ENCODE data around the gene TMC1. TPM values are rescaled to one million over a fixed set of nuclear protein-coding genes. Genes with fewer than 3 reads are reported as not detected.

Gene TMC1
- total RNA-seq, 1 experiment from 2014 or later = 0.36 TPM

- Histone ChIP-seq H3K4me3 (ENCODE audit: low read depth in 2 of 2, low read length in 2 of 2) (no peak overlapping the region), H3K27me3 (ENCODE audit: control insufficient read depth, insufficient read depth, low read length) (no peaks in the 10 kb centered on the region), H3K27ac (ENCODE audit: low read length) (no peak overlapping the region), H3K36me3 (ENCODE audit: control insufficient read depth, insufficient read depth, low read length) (no peaks in the 10 kb centered on the region; the same call in 1 of the 2 replicates), H3K4me1 (ENCODE audit: control insufficient read depth, insufficient read depth, low read length) (no peaks in the 10 kb centered on the region), H3K9me3 (ENCODE audit: control insufficient read depth, insufficient read depth, low read depth, low read length) (no peaks in the 10 kb centered on the region)
- intact Hi-C loops (cut with micrococcal nuclease; ENCODE audit: unreplicated experiment) (no loop called here), in situ Hi-C loops (cut with HindIII; ENCODE audit: low pct_unique_long_range_greater_than_20kb, low sequenced_read_pairs) (no loop called here)
- ChIA-PET CTCF (no interaction called here), POLR2A (no interaction called here)
- BruUV-seq (replicated peaks) = no TSS peak
- no peak for ATAC-seq
- DNase-seq (ENCODE audit: low read depth, low spot score) = no peak
- no peak for TF ChIP-seq REST (IDR thresholded peaks at IDR 0.05; ENCODE audit: insufficient read depth in 1 of 2, low read depth in 2 of 2, low read length in 1 of 2)
- TF ChIP-seq SIN3A (IDR thresholded peaks at IDR 0.05; ENCODE audit: borderline replicate concordance, insufficient read depth, low read depth, low read length) = no peak
Measured at GRCh38 chr9:72635197-72635596, 113.8 kb downstream of the TMC1 start.

GRCh38 chr9:72636621-72637020 lies 115.2 kb downstream of the TMC1 start:
- H3K27me3 ChIP-seq (ENCODE audit: control insufficient read depth, insufficient read depth, low read length) = no peaks in the 10 kb centered on the region
- intact Hi-C loops (cut with micrococcal nuclease; ENCODE audit: unreplicated experiment) = no loop called here
- ATAC-seq (no peak), DNase-seq (ENCODE audit: low read depth, low spot score) (no peak)
- no peaks in the 10 kb centered on the region for H3K4me1 ChIP-seq (ENCODE audit: control insufficient read depth, insufficient read depth, low read length)
- BruUV-seq (replicated peaks) = no TSS peak
- ChIA-PET POLR2A (no interaction called here), CTCF (no interaction called here)
- H3K4me3 ChIP-seq (ENCODE audit: low read depth in 2 of 2, low read length in 2 of 2) = no peak overlapping the region
- no peak overlapping the region for H3K27ac ChIP-seq (ENCODE audit: low read length)
- H3K36me3 ChIP-seq (ENCODE audit: control insufficient read depth, insufficient read depth, low read length) = no peaks in the 10 kb centered on the region; the same call in 1 of the 2 replicates
- H3K9me3 ChIP-seq (ENCODE audit: control insufficient read depth, insufficient read depth, low read depth, low read length) = no peaks in the 10 kb centered on the region
- TF ChIP-seq REST (IDR thresholded peaks at IDR 0.05; ENCODE audit: insufficient read depth in 1 of 2, low read depth in 2 of 2, low read length in 1 of 2) (no peak), POLR2AphosphoS5 (IDR thresholded peaks at IDR 0.05; ENCODE audit: low read depth, low read length) (no peak), TCF7L2 (IDR thresholded peaks at IDR 0.05; ENCODE audit: low read depth, low read length) (no peak)
- in situ Hi-C loops (cut with HindIII; ENCODE audit: low pct_unique_long_range_greater_than_20kb, low sequenced_read_pairs) = no loop called here

GRCh38 chr9:72643651-72644050 lies 122.2 kb downstream of the TMC1 start:
- H3K4me1 ChIP-seq (ENCODE audit: control insufficient read depth, insufficient read depth, low read length) = no peaks in the 10 kb centered on the region
- DNase-seq (ENCODE audit: low read depth, low spot score) (no peak), ATAC-seq (no peak)
- no peak overlapping the region for H3K4me3 ChIP-seq (ENCODE audit: low read depth in 2 of 2, low read length in 2 of 2)
- CTCF ChIA-PET = no interaction called here
- no peaks in the 10 kb centered on the region; the same call in 1 of the 2 replicates for H3K36me3 ChIP-seq (ENCODE audit: control insufficient read depth, insufficient read depth, low read length)
- in situ Hi-C loops (cut with HindIII; ENCODE audit: low pct_unique_long_range_greater_than_20kb, low sequenced_read_pairs) = no loop called here
- TF ChIP-seq TCF7L2 (IDR thresholded peaks at IDR 0.05; ENCODE audit: low read depth, low read length) (no peak), SIN3A (IDR thresholded peaks at IDR 0.05; ENCODE audit: borderline replicate concordance, insufficient read depth, low read depth, low read length) (no peak), CTCF (IDR thresholded peaks at IDR 0.05) (no peak), REST (IDR thresholded peaks at IDR 0.05; ENCODE audit: insufficient read depth in 1 of 2, low read depth in 2 of 2, low read length in 1 of 2) (no peak), POLR2AphosphoS5 (IDR thresholded peaks at IDR 0.05; ENCODE audit: low read depth, low read length) (no peak)
- POLR2A ChIA-PET = no interaction called here
- no peak overlapping the region for H3K27ac ChIP-seq (ENCODE audit: low read length)
- no TSS peak for BruUV-seq (replicated peaks)
- H3K9me3 ChIP-seq (ENCODE audit: control insufficient read depth, insufficient read depth, low read depth, low read length) = no peaks in the 10 kb centered on the region
- H3K27me3 ChIP-seq (ENCODE audit: control insufficient read depth, insufficient read depth, low read length) = no peaks in the 10 kb centered on the region
- intact Hi-C loops (cut with micrococcal nuclease; ENCODE audit: unreplicated experiment) = no loop called here

Data from Panc1 (cell line).